OCI-LY3 (cell line): ENCODE data around the gene TACR1.

ENCODE experiments used
- H2AFZ ChIP-seq: fragments of 200-600, 300-600 bp; shearing (Covaris generic); 2 replicates; pipeline ENCODE4 v1.6.0; 2014; ENCODE audit warnings: antibody characterized with exemption, low read depth, low read length
- H3K27ac ChIP-seq: fragments of 200-600, 300-600 bp; sonication (generic); 2 replicates; pipeline ENCODE4 v1.5.1; 2014; ENCODE audit warnings: mild to moderate bottlenecking, low read length, moderate library complexity, mixed read lengths
- H3K27me3 ChIP-seq: fragments of 200-600, 300-600 bp; sonication (generic); 2 replicates; pipeline ENCODE4 v1.6.1; 2014; ENCODE audit warnings: low read depth, low read length, mixed read lengths
- H3K36me3 ChIP-seq: fragments of 200-600, 300-600 bp; sonication (generic); replicated peaks from 2 replicates; pipeline ENCODE3; 2014; ENCODE audit warnings: low read depth, low read length, mixed read lengths
- H3K4me1 ChIP-seq: fragments of 300-600, 200-600 bp; sonication (generic); 2 replicates; pipeline ENCODE4 v1.6.1; 2014; ENCODE audit warnings: low read length, mixed read lengths
- H3K4me2 ChIP-seq: fragments of 200-600, 300-600 bp; sonication (generic); 2 replicates; pipeline ENCODE4 v1.6.1; 2014; ENCODE audit warnings: low read length, mixed read lengths
- H3K4me3 ChIP-seq: fragments of 300-600, 200-600 bp; sonication (generic); 2 replicates; pipeline ENCODE4 v1.5.1; 2014; ENCODE audit warnings: antibody characterized with exemption, mild to moderate bottlenecking, low read length, moderate library complexity
- H3K79me2 ChIP-seq: fragments of 300-600, 200-600 bp; shearing (Covaris generic); 2 replicates; pipeline ENCODE4 v1.6.1; 2014; ENCODE audit warnings: mild to moderate bottlenecking, low read length, mixed read lengths
- H3K9ac ChIP-seq: fragments of 300-600, 200-600 bp; shearing (Covaris generic); 2 replicates; pipeline ENCODE4 v1.6.0; 2014; ENCODE audit warnings: mild to moderate bottlenecking, low read length, moderate library complexity
- H3K9me3 ChIP-seq: fragments of 200-600, 300-600 bp; shearing (Covaris generic); 2 replicates; pipeline ENCODE4 v1.6.1; 2014; ENCODE audit warnings: low read length, mixed read lengths; ENCODE audit not compliant: insufficient read depth
- H4K20me1 ChIP-seq: fragments of 200-600, 300-600 bp; sonication (generic); 2 replicates; pipeline ENCODE4 v1.6.1; 2016; ENCODE audit warnings: low read length, mixed read lengths; ENCODE audit not compliant: insufficient read depth
- EZH2phosphoT487 ChIP-seq: fragments of 200-600 bp; shearing (Covaris generic); IDR thresholded peaks from 2 replicates; pipeline ENCODE4 v1.6.1; 2018; ENCODE audit warnings: antibody characterized with exemption, mixed run types, low read depth
- TF ChIP-seq, protein P1 (sequence below): fragments of 200-600, 300-600 bp; sonication (generic); IDR thresholded peaks from 2 replicates; pipeline ENCODE4 v1.5.1; 2014; ENCODE audit warnings: antibody characterized with exemption, low read length, low read depth

Gene TACR1

DNA sequence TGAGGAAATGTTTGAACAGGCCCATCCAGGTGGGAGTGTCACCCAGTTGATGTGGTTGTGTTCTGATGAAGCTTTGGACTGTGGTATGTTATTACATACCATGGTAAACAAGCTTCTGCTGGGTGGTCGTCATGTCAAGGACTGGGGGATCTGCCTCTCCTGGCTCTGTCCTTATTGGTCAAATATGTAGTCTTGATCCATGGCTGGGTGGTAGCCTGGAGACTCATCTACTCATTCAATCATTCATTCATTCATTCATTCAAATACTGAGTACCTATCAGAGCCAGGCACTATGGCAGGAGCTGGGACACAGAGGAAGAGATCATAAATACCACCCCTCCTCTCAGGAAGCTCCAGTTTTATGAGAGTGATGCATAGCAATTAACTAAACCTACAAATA is 60.8 kb downstream of the TACR1 start:
- Histone ChIP-seq H3K4me1 (no peaks in the 10 kb centered on the region), H4K20me1 (no peaks in the 10 kb centered on the region), H3K9ac (no peak overlapping the region), H3K79me2 (no peaks in the 10 kb centered on the region), H3K4me2 (no peak overlapping the region), H2AFZ (no peak overlapping the region), H3K36me3 (no peaks in the 10 kb centered on the region), H3K27me3 (peaks cover 20% of the 10 kb centered on the region), H3K9me3 (no peaks in the 10 kb centered on the region), H3K4me3 (no peak overlapping the region), H3K27ac (no peak overlapping the region)
- no peak for TF ChIP-seq EZH2phosphoT487
- TF ChIP-seq, protein P1, sequence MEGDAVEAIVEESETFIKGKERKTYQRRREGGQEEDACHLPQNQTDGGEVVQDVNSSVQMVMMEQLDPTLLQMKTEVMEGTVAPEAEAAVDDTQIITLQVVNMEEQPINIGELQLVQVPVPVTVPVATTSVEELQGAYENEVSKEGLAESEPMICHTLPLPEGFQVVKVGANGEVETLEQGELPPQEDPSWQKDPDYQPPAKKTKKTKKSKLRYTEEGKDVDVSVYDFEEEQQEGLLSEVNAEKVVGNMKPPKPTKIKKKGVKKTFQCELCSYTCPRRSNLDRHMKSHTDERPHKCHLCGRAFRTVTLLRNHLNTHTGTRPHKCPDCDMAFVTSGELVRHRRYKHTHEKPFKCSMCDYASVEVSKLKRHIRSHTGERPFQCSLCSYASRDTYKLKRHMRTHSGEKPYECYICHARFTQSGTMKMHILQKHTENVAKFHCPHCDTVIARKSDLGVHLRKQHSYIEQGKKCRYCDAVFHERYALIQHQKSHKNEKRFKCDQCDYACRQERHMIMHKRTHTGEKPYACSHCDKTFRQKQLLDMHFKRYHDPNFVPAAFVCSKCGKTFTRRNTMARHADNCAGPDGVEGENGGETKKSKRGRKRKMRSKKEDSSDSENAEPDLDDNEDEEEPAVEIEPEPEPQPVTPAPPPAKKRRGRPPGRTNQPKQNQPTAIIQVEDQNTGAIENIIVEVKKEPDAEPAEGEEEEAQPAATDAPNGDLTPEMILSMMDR: no peak

DNA sequence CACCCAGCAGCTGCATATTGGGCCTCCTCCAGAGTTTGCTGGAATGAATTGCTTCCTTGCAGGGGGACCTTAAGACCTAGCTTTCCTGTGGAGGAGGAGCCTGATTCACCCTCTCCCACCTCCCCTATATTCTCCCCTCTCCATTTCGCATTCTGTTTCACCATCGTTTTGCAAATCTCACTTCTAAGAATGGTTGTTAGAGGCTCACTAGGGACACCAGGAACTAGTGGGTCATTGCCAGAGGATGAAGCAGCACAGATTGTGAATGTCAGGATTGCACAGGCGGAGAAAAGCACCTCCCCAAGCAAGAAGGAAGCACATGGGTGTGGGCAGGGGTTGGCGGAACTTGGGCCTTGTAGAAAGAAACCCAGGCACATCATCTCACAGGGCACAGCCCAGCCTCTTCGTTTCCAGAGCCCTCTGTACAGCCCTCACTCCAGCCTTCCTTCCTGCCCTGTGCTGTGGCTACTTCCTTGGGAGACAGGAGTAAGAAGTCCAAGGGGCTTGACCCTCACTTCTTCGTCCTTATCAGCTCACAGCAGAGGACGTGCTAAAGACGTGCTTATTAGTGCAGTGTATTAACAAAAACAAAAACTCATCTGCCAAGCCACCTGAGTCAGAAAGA is 63.4 kb downstream of the TACR1 start:
- H4K20me1 ChIP-seq: no peaks in the 10 kb centered on the region
- no peak overlapping the region for H3K9ac ChIP-seq
- no peak overlapping the region for H2AFZ ChIP-seq
- no peak overlapping the region for H3K4me3 ChIP-seq
- no peak overlapping the region for H3K4me2 ChIP-seq
- no peaks in the 10 kb centered on the region for H3K36me3 ChIP-seq
- no peak overlapping the region for H3K27ac ChIP-seq
- no peaks in the 10 kb centered on the region for H3K9me3 ChIP-seq
- no peak for TF ChIP-seq EZH2phosphoT487
- TF ChIP-seq, protein P1: no peak
- peaks cover 16% of the 10 kb centered on the region for H3K27me3 ChIP-seq
- H3K4me1 ChIP-seq: no peaks in the 10 kb centered on the region
- no peaks in the 10 kb centered on the region for H3K79me2 ChIP-seq

DNA sequence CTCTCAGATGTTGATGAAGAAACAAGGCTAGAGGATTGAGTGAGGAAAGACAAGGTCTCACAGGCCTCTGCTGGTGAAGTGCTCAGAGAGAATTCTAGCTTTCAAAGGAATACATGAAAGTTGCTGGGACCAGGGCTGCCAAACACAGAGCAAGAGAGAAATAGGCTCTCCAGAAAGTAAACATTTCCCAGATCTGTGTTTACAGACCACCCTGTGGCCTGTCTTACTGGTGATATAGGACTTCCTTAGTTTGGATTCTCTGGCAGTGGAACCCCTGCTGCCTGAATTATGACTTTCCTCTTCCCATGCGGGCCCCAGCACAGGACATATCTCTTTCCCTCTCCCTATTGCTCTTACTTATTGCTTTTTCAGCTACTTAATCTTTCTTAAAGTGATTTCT is 64.5 kb downstream of the TACR1 start:
- Histone ChIP-seq H3K27ac (no peak overlapping the region), H3K79me2 (no peaks in the 10 kb centered on the region), H3K9me3 (no peaks in the 10 kb centered on the region)

DNA sequence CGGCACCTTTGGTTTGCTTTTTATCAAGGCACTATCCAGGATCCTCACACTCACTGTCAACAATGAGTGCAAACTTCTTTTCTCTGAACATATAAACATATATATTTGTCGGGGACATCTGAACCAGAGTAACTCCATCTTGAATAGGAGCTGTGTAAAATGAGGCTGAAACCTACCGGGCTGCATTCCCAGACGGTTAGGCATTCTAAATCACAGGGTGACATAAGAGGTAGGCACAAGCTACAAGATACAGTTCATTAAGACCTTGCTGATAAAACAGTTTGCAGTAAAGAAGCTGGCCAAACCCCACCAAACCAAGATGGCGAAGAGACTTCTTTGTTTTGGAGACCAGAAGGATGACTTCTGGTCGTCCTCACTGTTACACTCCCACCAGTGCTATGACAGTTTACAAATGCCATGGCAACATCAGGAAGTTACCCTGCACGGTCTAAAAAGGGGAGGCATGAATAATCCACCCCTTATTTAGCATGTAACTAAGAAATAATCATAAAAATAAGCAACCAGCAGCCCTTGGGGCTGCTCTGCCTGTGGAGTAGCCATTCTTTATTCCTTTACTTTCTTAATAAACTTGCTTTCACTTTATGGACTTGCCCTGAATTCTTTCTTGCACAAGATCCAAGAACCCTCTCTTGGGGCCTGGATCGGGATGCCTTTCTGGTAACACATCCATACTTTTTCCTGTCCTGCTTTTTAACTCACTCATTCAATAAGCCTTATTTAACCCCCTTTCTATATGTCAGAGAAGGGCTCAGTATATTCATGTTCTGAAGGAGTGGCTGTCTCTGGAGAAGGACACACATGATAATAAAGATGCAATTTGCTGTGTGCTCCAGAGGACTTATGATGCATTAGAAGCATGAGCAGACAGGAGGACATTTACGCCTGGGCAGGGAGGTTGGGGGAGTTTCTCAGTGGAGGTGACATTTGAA is 65.4 kb downstream of the TACR1 start:
- TF ChIP-seq EZH2phosphoT487: no peak
- TF ChIP-seq, protein P1: no peak
- Histone ChIP-seq H4K20me1 (no peaks in the 10 kb centered on the region), H3K9me3 (no peaks in the 10 kb centered on the region), H3K27me3 (peaks cover 5% of the 10 kb centered on the region; the same call in 1 of the 2 replicates), H3K36me3 (no peaks in the 10 kb centered on the region), H3K4me2 (no peak overlapping the region), H3K79me2 (no peaks in the 10 kb centered on the region), H3K4me3 (no peak overlapping the region), H2AFZ (no peak overlapping the region), H3K4me1 (no peaks in the 10 kb centered on the region), H3K9ac (no peak overlapping the region), H3K27ac (no peak overlapping the region)

More for the DNA sequence above, 64.5 kb downstream of the TACR1 start:
- Histone ChIP-seq H3K9ac (no peak overlapping the region), H3K4me2 (no peak overlapping the region), H3K4me3 (no peak overlapping the region), H3K27me3 (peaks cover 11% of the 10 kb centered on the region), H3K4me1 (no peaks in the 10 kb centered on the region), H2AFZ (no peak overlapping the region), H3K36me3 (no peaks in the 10 kb centered on the region), H4K20me1 (no peaks in the 10 kb centered on the region)
- TF ChIP-seq EZH2phosphoT487: no peak
- TF ChIP-seq, protein P1: no peak
